GM18517 (cell line): Measurements from ENCODE around the gene OR51G2.
"Not testable (repeated sequence)": the region's sequence is repeated elsewhere in the genome, so short reads cannot be mapped to it uniquely, and the experiment has no call there.

Experiments
- ATAC-seq: cut with Tn5 transposase; IDR thresholded peaks from one replicate; pipeline ENCODE4 v1.9.1; 2021; ENCODE audit warnings: mild to moderate bottlenecking, moderate library complexity; ENCODE audit not compliant: unreplicated experiment

Gene OR51G2, protein sequence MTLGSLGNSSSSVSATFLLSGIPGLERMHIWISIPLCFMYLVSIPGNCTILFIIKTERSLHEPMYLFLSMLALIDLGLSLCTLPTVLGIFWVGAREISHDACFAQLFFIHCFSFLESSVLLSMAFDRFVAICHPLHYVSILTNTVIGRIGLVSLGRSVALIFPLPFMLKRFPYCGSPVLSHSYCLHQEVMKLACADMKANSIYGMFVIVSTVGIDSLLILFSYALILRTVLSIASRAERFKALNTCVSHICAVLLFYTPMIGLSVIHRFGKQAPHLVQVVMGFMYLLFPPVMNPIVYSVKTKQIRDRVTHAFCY

GRCh38 chr11:4919250-4919649 is at the start of gene OR51G2:
TSS of gene OR51G2 (minus strand) at chr11:4919350. CDS start at chr11:4915663, 3,687 bp downstream.
- ATAC-seq: no peak

GRCh38 chr11:4962816-4963215 is 43.7 kb upstream of the OR51G2 start:
- ATAC-seq: no peak

DNA sequence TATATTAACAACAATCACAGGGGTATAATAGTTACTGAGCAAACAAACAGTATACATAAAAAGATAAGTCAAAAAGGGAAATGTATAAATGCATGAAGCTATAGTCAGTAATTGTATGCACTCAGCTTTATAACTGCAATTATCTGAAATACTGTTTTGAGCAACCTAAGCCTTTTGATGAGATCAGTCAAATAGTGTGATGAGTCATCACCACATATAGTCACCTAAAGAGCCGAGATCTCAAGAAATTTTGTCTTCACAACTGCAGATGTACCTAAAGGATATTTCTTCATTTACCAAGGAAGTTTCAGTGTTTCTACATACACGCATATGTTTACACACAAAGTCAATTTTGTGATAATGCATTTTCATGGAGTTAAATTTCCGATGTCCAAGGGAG is 41.7 kb upstream of the OR51G2 start:
- ATAC-seq: no peak

GRCh38 chr11:4957396-4957795 is 38.2 kb upstream of the OR51G2 start:
- no peak for ATAC-seq

GRCh38 chr11:4955613-4956012 is 36.5 kb upstream of the OR51G2 start, which contains the start of gene OR51A2:
TSS of gene OR51A2 (minus strand) at chr11:4955713. CDS start at chr11:4955713, 0 bp downstream.
- not testable (repeated sequence) for ATAC-seq

GRCh38 chr11:4947505-4947904 is 28.4 kb upstream of the OR51G2 start, which contains the start of gene OR51A4:
TSS of gene OR51A4 (minus strand) at chr11:4947605. CDS start at chr11:4947100, 505 bp downstream.
- no peak for ATAC-seq

DNA sequence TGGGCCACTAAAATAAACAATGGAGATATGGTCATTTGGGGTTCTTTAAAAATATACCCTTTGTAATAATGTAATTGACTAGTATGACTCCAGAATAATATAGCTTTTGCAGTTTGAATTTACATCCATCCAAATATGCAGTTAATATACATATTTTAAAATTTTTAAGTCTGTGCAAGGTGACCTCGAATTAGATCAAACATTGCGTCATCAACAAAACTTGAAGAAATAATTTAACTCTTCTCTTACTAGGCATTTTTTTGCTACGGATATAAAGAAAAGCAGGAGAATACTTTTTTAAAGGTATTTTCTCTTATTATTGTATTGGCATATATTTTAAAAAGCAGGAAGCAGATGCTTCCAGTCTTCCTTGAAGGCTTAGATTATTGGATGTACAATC is 17.6 kb upstream of the OR51G2 start:
- no peak for ATAC-seq

GRCh38 chr11:4932751-4933150 is 13.6 kb upstream of the OR51G2 start:
- ATAC-seq: no peak

DNA sequence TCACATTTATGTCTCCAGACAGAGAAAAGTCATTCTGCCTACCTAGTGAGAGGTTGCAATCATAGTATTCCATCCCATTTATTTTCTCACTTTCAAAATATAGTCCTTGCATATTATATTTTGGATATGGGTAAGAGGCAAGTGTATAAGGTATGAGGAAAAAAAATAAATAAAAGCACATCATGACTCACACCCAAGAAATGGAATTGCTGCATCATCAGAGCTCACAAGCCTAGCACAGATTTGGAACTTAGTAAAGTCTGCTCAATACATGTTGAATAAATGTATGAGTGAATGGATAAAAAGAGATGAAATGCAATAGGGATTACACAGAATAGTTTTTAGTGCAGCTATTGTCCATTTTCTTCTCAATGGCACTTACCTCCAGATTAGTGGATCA is 7.5 kb upstream of the OR51G2 start:
- no peak for ATAC-seq

DNA sequence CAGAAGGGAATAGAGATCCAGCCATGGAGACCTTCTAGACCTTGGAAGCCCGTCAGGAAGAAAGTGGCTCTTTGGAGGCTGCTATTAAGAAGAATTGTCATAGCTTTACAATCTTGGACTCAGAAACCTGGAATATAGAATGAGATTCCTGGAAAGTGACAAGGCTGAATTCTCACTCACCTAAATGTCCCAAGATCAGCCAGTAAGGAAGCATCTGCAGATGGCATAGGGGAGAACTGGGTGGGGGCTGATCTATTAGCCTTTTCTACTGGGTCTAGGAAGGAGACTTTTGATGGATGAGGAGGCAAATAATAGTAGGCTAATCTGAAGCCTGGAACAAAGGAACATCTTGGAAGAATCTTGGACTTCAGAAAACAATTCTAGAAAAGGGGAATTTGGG is 5.1 kb upstream of the OR51G2 start, which contains the start of gene OR51G1:
Gene OR51G1, minus strand, starts transcription at position 101 of the 400 bp plus-strand sequence. Its CDS starts 0 bp downstream, at position 101.
- no peak for ATAC-seq

- no peak for ATAC-seq
Observed at GRCh38 chr11:4922304-4922703, 3.2 kb upstream of the OR51G2 start.

DNA sequence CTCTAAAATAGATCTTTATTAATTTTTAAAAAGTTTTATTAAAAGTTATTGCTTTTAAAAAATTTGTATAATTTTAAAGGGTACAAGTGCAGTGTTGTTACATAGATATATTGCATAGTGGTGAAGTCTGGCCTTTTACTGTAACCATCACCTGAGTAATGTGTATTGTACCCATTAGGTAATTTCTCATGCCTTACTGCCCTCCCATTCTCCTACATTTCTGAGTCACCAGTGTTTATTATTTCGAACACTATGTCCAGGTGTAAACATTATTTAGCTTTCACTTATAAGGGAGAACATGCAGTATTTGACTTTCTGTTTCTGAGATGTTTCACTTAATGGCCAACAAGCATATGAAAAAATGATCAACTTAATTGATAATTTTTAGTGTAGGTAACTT is 2.6 kb upstream of the OR51G2 start:
- no peak for ATAC-seq

GRCh38 chr11:4916581-4916980 is 2.6 kb downstream of the OR51G2 start:
- ATAC-seq: no peak

DNA sequence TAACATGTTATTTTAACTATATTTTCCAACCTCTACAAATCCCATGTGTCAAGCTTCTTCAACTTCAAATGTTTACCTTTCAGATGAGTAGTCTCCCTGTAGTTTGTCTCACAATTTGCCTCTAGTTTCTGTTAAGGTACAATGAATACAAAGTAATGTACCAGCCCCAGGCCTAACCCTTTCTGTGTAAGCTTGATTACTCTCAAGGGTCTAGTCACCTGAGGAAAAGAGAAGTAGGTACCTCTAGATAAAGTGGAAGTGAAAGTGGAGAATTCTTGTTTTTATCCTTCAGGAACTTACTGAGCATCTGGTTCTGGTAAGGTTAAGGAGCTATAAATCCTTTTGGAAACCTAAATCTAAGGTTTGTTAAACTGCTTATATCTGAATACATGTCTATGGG is 15.7 kb downstream of the OR51G2 start, which contains the start of gene OR51A7:
Gene OR51A7, plus strand, starts transcription at position 300 of the 400 bp plus-strand sequence. CDS start 3,587 bp downstream, outside the sequence.
- no peak for ATAC-seq

DNA sequence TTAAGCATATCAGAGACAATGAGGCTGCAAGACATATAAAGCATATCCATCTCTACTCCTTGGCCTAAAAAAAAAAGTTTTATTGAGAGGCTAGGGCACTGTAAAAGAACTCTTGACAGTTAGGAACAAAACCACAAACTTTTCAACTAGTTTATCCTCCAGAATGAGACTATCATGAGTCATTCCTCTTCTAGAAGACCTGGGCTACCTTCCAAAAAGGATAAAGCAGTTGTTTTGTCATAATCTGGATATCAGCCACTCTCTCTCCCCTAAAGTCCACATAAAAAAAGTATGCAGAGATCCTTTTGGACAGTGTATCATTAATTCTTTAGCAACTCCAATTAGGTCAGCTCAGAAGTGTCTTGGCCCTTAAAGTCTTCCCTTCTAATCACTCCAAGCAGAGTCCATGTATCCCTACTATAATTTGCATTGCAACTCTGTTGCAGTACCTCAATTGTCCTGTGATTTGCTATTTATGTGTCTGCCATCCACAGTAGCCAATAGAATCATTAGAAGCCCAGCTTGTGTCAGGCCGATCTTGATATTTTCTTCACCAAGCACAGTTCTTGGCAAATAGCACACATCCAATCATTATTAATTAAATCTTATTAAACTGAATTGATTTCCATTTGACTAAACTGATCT is 27.0 kb downstream of the OR51G2 start:
- no peak for ATAC-seq

DNA sequence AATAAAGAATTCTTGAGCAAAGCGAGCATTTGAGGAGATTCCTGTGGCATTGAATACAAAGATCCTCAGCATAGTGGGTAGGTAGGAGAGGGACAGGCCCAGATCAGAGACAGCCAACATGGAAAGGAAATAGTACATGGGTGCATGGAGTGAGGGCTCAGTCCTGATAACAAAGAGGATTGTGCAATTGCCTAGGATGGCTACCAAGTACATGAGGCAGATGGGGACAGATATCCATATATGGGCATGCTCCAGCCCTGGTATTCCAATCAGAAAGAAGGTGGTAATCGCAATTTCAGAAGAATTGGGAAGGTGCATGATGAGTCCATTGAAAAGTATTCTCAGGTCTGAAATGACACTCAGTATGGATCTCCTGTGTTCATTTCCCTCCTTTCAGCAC is 28.9 kb downstream of the OR51G2 start:
- no peak for ATAC-seq

DNA sequence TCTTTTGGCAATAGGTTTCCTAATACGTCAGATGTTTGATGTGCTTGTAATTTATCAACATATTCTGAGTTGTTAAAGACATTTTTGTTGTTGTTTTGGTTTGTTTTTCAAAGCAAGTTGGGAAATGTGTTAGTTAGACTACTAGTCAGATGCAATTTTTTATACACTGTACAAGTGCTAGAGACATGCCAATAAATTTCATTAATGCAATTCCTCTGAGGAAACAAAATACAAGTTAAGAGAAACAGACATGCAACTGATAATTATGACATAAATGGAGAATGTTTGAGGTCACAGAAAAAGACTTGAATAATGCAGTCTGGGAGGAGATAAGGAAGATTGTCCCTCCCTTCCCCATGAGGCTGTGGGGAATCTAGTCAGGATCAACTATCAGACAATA is 31.6 kb downstream of the OR51G2 start:
- ATAC-seq: no peak

GRCh38 chr11:4886186-4886585 is 33.0 kb downstream of the OR51G2 start:
- ATAC-seq: no peak

GRCh38 chr11:4884361-4884760 is 34.8 kb downstream of the OR51G2 start:
- no peak for ATAC-seq

- ATAC-seq: no peak
Observed at GRCh38 chr11:4882543-4882942, 36.6 kb downstream of the OR51G2 start.

DNA sequence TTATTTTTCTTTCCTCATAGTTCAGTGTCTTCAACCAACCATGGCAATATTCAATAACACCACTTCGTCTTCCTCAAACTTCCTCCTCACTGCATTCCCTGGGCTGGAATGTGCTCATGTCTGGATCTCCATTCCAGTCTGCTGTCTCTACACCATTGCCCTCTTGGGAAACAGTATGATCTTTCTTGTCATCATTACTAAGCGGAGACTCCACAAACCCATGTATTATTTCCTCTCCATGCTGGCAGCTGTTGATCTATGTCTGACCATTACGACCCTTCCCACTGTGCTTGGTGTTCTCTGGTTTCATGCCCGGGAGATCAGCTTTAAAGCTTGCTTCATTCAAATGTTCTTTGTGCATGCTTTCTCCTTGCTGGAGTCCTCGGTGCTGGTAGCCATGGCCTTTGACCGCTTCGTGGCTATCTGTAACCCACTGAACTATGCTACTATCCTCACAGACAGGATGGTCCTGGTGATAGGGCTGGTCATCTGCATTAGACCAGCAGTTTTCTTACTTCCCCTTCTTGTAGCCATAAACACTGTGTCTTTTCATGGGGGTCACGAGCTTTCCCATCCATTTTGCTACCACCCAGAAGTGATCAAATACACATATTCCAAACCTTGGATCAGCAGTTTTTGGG is 37.2 kb downstream of the OR51G2 start, which contains the start of gene OR51T1:
Gene OR51T1, plus strand, starts transcription at position 41 of the 641 bp plus-strand sequence. Its CDS starts 0 bp downstream, at position 41.
- ATAC-seq: no peak
